ENCODE data around the gene CACNA2D3. TPM values are rescaled to one million over a fixed set of nuclear protein-coding genes. Genes with fewer than 3 reads are reported as not detected.

Gene CACNA2D3
- total RNA-seq, 1 donor from 2014 or later: 4.7 TPM

- DNase-seq (ENCODE audit: low spot score): no peak
Measured at GRCh38 chr3:55006244-55006676, 883.9 kb downstream of the CACNA2D3 start.

- no peak for DNase-seq (ENCODE audit: low spot score)
Measured at GRCh38 chr3:55007971-55008370, 885.6 kb downstream of the CACNA2D3 start.

GRCh38 chr3:55009372-55009771 is 887.0 kb downstream of the CACNA2D3 start:
- DNase-seq (ENCODE audit: low spot score): no peak

- DNase-seq (ENCODE audit: low spot score): no peak
Measured at GRCh38 chr3:55012091-55012490, 889.7 kb downstream of the CACNA2D3 start.

GRCh38 chr3:55013145-55013925 is 891.0 kb downstream of the CACNA2D3 start:
- no peak for DNase-seq (ENCODE audit: low spot score)

GRCh38 chr3:55014081-55014480 is 891.7 kb downstream of the CACNA2D3 start:
- DNase-seq (ENCODE audit: low spot score): no peak

GRCh38 chr3:55014906-55015305 is 892.6 kb downstream of the CACNA2D3 start:
- no peak for DNase-seq (ENCODE audit: low spot score)

GRCh38 chr3:55017876-55018275 is 895.5 kb downstream of the CACNA2D3 start:
- DNase-seq (ENCODE audit: low spot score): no peak

- DNase-seq (ENCODE audit: low spot score): no peak
Measured at GRCh38 chr3:55030938-55031337, 908.6 kb downstream of the CACNA2D3 start.

- no peak for DNase-seq (ENCODE audit: low spot score)
Measured at GRCh38 chr3:55036883-55037577, 914.7 kb downstream of the CACNA2D3 start.

- DNase-seq (ENCODE audit: low spot score): no peak
Measured at GRCh38 chr3:55042591-55042990, 920.2 kb downstream of the CACNA2D3 start.

- DNase-seq (ENCODE audit: low spot score): no peak
Measured at GRCh38 chr3:55044486-55044885, 922.1 kb downstream of the CACNA2D3 start.

GRCh38 chr3:55059027-55059629 is 936.8 kb downstream of the CACNA2D3 start:
- no peak for DNase-seq (ENCODE audit: low spot score)

- DNase-seq (ENCODE audit: low spot score): no peak
Measured at GRCh38 chr3:55060896-55061719, 938.8 kb downstream of the CACNA2D3 start.

- no peak for DNase-seq (ENCODE audit: low spot score)
Measured at GRCh38 chr3:55061720-55062034, 939.3 kb downstream of the CACNA2D3 start.

- DNase-seq (ENCODE audit: low spot score): no peak
Measured at GRCh38 chr3:55064164-55064563, 941.8 kb downstream of the CACNA2D3 start.

- DNase-seq (ENCODE audit: low spot score): no peak
Measured at GRCh38 chr3:55065331-55065730, 943.0 kb downstream of the CACNA2D3 start.

- no peak for DNase-seq (ENCODE audit: low spot score)
Measured at GRCh38 chr3:55066551-55067047, 944.2 kb downstream of the CACNA2D3 start.

- no peak for DNase-seq (ENCODE audit: low spot score)
Measured at GRCh38 chr3:55069950-55070349, 947.6 kb downstream of the CACNA2D3 start.

GRCh38 chr3:55074796-55075195 is 952.4 kb downstream of the CACNA2D3 start:
- no peak for DNase-seq (ENCODE audit: low spot score)

- DNase-seq (ENCODE audit: low spot score): no peak
Measured at GRCh38 chr3:55075846-55076245, 953.5 kb downstream of the CACNA2D3 start.

GRCh38 chr3:55077726-55078125 is 955.4 kb downstream of the CACNA2D3 start:
- DNase-seq (ENCODE audit: low spot score): no peak
